NCI-H69 (cell line): ENCODE measurements around the gene DAPK3.

Experiments
- DNase-seq: peaks from one replicate; lab custom pipeline; 2025; lab: John Stamatoyannopoulos, UW

Gene DAPK3

GRCh38 chr19:3910105-3910504 lies 60.8 kb downstream of the DAPK3 start:
- no peak for DNase-seq
